Fibroblast of peridontal ligament (primary cell): ENCODE measurements around the gene FER.

Experiments used
- DNase-seq: peaks from one replicate; pipeline ENCODE4 v3.0.0-alpha.2; 2010; ENCODE audit errors: extremely low read depth

FER gene

DNA sequence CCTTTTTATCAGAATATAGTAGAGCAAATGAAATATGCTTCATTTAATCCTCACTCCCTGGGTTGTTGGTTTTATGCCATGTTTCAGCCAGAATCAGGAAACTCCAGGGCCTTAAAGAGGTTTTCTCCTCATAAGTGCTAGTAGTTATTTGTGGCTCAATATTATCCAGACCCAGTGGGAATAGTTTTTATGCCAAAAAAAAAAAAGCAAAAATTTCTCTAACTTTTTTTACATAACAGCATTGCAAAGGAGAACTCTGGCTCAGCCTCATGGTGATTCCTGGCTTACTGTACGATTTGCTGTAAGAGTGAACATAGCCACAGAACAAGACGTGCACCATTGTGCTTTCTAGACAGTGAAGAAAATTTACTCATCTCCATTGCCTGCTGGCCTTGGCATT is 429.5 kb downstream of the FER start:
- no peak for DNase-seq

DNA sequence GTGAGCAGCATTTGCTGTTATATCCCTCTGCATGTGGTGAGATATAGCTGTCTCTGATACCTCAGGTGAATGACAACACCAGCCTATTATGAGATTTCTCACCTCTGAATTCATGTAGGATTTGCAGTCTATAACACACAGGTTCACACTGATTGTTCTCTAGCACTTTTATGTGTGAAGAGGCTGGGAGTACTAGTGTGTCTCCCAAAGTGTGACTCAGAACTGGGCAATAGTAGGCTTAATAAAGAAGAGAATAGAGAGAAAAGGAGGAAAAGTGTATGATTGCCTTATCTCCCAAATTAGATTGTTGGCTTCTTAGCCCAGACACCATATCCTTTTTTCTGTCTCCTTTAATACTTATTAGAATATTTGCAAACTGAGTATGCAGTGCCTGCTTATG is 430.1 kb downstream of the FER start:
- DNase-seq = no peak

DNA sequence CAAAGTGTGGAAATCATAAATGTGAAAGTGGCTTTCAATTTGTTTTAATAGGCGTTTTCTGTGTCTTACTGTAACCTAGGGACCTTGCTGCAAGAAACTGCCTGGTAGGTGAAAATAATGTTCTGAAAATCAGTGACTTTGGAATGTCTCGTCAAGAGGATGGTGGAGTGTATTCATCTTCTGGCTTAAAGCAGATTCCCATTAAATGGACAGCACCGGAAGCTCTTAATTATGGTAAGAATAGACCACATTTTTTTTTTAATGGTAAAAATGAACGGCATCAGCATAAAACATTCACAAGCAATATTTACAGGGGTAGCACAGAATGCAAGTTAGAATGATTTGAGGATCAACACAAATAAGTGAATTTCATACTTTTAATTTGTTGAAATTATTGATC is 433.0 kb downstream of the FER start:
- no peak for DNase-seq

DNA sequence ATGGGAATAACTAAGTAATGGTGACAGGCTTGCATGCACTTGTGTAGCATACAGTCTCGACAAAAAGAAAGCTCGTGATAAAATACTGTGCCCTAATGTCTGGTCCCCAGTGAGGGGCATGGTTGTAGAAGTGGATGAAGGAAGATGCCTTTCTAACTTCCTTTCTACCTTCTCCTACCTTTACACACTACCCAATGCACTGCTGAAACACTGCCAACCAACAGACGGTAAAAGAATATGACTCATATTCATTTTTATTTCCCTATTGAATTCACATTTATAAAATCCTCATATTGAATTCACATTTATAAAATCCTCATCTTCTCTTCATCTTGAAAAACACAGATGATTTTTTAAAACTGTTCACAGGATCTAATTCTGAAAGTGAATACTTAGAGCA is 439.1 kb downstream of the FER start:
- no peak for DNase-seq

DNA sequence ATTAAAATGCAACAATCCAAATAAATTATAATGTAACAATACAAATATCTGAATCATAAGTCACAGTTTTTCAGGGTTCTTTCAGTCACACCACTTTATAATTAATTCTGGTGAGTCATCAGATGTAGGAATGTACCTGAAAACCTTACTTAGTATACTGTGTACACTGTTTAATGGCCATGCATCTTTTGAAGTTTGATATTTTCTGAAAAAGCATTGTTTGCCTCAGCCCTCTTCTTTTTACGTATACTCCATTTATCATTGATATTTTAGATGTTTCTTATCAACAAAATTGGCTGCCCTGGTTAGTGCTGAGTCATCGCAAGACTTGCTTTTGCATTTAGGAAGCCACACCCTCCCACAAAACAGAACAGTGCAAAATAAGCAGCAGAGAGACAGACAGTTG is 443.5 kb downstream of the FER start:
- DNase-seq = peak; percentile 75

DNA sequence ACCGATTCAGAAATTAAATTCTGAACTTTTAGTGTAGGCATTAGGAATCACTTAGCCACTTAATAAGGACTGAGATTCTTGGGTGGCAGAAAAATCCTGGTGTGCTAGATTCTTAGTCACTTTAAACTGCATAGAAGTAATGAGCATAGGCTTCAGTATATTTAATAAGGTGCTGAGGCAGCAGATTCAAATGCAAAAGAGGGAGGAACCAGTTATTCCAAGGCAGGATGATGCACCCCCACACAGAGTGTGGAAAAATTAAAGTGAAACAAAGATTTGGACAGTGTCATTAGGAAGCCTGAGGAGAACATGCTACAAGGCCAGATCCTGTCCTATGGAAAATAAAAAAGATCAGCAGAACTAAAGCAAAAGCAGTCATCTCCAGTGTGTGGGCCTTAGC is 444.3 kb downstream of the FER start:
- no peak for DNase-seq

DNA sequence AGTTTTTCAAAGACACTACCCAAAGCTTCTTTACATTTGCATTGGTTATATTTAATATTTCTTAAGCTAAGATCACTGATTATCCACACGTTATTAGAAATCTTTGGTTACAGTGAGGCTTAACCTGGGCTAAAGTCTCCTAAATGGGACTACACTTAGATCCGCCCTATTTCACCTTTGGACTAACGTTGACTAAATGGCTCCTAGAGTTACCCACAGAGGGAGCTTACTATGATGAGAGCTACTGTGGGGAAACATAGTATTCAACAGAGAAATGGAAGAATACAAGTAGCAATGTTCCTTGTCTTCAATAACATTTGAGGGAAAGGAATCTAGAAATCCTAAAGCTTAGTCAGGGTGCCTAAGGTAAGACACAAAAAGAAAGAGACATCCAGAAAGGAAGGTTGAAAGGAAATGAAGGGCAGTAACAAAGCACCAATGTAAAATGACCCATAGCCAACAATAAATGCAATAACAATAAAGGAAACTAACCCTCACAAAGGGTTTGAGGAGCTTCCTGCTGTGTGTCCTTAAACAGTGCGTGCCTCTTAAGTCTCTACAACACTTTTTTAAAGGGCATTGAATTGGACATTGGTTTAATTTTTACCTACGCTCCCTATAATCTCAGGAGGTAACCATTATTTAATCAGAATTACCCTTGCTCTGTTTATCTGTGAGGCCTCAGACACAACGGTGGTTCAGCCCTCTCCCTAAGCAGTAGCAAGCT is 445.0 kb downstream of the FER start:
- DNase-seq = no peak

DNA sequence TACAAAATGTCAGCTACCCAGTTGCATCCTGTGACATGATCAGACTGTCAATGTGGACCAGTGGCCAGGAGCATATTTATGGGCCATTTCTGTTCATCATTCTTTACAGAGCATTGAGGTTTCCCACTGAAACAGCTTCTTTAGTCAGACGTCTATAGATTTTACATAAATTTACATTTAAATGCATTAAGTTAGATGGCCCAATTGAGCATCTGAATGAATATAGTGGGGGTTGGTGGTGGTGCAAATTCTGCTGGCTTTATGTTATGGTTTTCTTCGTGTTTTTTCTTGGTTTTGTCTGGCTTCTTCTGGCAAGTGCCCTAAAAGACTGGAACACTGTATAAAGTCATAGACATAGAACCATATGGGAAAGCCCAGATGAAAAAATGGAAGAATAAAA is 448.0 kb downstream of the FER start:
- no peak for DNase-seq

DNA sequence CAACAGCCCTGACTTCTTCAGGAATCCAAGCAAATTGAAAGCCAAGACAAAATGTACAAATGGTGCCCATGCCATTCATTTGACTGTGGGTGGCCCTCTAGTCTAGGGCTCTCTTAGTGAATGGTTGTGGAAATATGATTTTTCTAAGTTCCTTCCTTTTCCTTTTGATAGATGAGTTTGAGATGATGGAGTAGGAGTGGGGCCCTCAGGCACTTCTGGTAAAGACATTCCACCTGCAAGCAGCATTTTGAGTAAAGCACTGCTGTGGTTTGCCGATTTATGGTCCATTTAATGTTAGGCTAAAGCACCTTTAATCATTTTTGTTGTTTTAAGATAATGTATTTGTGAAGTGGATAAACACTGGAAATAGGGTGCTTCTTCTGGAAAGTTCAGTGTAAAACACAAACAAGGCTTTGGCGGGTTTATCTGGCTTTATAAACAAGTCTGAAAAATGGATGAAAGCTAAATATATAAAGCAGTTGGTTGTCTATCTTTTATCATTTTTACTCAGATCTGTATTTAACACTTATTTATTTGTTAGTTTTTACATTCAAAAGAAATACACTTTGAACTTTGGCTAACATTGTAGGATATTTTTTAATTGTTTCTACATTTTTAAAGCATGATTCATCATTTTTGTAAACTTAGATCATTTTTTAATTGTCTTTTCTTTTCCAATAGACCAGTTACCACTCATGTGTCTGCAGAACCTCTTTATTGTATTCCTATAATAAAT is 448.6 kb downstream of the FER start:
- DNase-seq = no peak

DNA sequence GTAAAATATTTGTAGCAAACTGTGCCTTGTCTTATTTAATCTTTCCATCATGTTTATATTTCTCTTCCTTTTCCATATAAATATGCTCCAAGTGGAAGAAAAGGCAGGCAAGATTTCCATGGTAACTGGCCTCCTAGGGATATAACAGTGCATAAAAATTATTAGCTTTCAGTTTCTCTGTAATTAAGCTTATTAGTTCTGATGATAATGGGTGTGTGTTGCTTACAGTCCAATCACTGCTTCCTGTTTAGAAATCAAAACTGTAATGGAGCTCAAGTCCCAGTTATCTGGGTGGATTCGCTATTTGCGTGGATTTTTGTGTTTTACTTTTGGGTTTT is 449.1 kb downstream of the FER start:
- DNase-seq = no peak

DNA sequence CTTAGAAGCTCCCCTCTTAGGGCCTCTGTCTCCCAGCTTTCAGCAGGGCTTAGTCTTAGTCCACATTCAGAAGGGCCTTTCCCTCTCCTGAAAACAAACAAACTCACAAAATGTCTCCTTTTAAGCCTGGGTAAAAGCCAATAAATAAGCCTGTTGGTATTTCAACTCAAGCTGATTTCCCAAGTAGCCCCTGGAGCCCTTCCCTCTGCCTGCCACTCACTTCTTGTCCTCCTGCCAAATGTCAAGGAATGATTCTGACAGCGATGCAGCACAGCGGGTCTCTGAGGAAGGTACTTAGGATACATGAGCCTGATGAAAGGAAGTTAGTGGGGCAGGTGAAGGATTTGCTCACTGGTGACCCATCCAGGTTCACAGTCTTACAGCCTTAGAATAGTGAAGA is 451.6 kb downstream of the FER start:
- DNase-seq = no peak

DNA sequence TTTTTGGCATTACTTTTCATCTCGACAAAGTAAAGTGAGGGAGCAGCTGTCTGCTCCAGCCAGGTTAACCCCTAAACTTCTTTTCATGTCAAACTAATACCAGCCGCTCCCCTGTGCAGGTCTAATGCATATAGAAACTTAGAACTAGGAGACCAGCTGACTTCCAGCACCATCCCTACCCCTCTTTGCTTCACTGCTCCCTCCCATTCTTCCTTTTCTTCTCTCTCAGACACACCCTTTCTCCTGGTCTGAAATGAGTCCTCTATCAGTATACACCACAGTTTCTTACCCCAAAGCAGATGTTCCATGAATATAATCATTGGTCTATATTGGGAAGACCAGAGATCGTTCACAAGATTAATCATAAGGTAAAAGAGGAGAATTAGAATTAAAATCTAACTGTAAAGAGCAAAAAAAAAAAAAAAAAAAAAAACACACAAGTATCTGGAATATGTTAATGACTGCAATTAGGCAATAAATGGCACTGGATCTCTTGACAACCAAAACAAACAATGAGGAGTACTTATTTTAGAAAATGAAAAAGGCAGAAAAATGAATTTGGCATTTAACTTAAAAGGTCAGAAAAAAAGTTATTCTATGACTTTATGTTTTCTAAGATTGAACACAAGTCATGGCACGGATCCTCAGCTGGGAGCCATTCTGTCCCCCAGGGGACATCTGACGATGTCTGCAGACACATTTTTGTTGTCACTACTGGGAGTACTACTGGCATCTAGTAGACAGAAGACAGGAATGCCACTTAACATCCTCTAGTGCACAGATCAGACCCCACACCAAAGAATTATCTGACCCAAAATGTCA is 452.3 kb downstream of the FER start:
- no peak for DNase-seq

DNA sequence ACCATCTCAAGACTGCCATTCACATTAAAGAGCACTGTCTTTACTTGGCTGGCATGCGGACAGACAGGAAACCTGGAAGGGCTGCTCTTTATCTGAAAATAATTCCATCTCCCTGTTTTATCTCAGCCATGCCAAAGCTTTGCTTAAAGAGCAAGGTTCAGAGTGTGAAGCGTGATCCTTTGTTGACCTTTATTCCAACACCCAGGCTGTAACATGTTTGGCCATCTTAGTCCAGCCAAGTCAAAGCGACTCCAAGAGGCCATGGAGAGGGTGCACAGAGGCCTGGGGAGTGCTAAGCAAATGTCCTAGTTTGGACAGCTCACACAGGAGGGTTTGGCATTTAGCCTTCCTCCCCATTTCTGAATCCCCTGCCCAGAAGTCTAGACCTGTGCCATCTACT is 467.3 kb downstream of the FER start:
- DNase-seq = no peak

DNA sequence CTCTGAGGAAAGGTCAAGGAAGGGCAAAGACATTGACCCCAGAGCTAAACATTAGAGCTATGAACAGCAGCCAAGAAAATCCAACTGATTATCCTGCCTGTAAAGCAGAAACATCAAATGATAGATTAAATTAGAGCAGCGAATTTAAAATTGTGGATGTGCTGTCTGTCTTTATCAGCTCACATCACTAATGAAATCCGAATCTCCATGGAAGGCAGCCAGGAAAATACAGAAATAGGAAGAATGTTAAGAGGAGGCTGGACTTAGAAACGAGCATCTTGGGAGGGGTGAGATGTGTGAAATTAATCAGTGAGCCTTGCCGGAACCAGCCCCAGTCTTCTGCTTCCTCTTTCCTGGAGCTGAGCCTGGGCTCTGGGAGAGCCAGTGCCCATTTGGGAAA is 471.1 kb downstream of the FER start:
- DNase-seq = no peak

DNA sequence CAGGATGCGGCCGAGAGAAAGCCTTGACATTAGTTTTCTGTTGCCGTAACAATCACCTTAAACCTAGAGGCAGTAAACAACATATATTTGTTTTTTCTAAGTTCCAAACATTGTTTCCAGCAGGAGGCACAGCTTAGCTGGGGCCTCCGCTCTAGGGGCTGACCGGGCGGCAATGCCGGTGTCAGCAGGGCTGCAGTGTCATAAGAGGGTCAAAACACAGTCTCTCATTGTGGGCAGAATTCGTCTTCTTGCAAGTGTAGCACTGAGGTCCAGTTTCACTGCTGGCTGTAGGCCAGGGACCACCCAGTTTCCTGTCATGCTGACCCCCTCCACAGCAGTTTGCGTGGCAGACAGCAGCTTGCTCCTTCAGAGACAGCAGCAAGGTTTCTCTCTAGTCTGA is 475.8 kb downstream of the FER start:
- DNase-seq = no peak

DNA sequence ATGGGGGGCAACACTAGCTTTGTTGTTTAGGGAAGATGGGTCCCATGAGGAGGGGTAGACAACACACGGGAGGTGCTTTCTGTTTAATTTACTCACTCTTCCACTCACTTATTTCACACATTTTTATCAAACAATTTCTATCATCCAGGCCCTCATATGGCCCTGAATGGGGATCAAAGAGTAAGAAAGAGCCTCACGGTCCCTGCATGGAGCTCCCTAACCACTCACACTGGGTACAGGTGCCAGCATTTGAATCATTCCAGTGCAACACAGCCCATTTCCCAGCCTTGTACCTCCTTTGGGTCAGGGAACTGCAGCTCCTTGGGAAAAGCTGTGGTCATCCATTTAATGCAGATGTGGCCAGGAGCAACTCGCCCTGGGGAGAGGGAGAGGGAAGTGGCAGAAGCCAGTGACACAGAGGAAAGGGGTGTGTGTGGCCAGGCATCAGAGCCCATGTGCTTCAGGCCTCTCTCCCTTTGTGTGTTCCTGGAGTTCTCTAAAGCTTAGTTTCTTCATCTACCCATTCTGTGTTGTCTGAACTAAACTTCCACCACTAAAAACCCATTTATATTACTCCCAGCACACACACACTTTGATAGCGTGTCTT is 476.7 kb downstream of the FER start:
- no peak for DNase-seq

DNA sequence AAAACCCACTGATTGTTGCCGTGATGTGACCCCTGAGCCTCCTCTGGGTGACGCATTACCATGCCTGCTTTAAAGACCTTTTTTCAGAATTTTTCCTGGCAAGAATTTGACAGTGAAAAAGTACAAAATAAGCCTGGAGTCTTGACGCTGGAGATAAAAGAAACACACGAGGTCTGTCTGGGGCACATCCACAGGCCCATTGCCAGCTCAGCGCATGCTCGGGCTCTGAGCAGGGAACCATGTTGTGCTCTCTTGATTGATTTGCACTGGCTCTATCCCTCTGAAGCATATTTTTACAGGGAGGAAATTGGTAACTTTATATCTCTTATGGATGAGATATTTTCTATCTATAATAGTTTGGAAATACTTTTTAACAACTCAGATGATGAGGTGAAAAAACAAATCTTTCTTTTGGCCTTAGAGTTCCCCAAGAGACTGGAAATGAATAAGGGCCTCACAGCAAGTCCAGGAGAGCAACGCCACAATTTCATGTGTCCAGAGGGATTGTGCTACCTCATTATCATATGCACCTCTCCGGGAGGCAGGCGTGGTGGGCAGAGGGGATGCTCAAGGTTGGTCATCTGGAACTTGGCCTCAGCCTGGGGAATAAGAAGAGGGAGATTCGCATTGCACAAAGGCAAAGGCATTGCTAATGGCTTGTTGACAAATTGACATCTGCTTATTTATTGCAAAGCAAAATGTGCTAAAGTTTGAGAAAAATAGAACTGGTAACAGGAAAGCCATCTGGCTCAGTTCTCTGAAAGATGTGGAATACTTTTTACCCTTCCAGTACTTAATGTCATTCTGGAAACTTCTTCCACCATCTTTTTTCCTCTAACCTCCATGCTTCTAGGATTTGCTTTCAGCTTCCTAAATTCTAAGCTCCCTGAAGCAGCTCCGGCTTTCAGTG is 478.3 kb downstream of the FER start:
- no peak for DNase-seq

DNA sequence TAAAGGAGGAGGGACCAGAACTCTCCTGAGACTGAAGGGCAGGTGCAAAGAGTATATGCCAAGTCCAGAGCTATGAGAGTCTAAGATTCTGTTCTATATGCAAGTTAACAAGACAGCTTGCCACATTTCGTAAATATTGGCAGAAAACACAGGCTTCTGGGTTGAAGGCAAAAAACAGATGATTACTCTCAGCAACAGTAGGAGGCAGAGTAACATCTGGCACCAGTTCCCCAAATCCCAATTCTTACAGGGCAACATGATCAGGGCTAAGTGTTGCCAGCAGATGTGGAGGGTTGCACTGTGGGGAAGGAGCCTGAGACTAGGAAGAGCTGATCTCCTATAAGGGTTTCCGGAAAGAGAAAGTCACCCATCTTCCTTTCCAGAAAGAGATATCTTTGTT is 482.7 kb downstream of the FER start:
- DNase-seq = peak; percentile 2

DNA sequence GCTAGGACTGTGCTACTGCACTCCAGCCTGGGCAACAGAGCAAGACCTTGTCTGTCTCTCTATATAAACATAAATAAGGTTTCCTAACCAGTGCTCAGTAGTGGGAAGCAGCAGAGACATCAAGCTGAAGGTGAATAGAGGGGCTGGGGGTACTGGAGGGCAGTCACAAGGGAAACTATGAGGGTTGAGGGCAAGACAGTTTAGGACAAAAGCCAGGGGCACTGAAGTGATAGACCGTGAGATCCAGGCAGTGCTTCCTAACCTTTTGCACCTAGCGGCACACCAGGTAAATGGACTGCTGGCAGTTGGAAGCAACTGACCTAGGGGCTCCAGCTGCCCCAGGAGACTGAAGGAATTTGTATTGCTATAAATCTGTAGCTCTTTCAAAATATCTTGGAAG is 483.6 kb downstream of the FER start:
- DNase-seq = no peak

DNA sequence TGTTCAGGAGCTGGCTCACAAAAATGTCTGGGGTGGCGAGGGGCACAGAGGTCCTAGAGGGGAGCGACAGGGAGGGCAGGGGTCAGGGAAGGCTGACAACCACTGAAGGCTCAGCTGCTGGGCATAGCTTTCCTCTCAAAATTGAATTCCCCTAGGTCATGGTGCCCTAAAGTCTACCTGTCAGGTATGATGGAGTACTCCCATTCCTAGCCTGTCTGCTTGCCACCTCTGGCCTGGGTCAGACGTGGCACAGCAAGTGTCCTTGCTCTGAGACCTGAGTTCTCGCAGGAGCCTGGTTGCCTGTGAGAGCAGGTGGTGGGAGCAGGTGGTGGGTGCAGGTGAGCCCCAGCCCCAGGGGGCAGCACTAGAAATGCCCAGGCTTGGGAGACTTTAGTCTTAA is 486.7 kb downstream of the FER start:
- no peak for DNase-seq

DNA sequence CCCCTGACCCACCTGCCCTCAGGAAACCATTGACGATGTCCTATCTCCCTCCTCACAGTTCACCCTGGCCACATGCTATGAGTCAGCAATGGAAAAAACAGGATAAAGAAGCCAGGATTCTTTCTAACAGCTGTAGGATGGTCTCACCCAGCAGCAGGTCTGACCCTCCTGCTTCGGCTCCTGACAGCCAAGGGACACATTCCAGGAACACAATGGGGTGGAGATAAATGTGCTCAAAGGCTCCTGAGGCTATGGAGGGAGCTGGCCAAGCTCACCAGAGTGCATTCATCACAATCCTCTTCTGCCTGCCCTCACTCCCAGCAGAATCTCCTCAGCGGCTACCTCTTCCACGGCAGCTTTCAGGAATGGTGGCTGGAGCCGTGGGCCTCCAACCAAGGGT is 491.8 kb downstream of the FER start:
- DNase-seq = no peak

DNA sequence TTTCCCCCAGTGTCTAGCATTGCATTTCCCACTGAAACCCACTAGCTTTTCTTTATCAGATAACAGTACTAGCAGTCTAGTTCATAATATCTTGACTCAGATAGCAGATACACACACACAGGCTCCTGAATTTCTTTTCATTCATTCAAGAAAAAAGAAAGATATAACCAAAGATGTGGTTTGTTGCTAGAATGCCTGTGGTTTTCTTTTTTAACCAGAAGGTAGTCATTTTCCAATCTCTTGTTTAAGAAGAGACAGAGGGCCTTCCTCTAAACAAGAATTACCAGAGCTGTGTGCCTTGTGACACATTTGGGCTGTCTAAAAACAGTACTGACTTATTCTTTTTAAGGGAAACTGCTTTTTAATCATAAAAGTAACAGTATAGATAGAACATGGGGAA is 494.8 kb downstream of the FER start:
- peak; percentile 2 for DNase-seq
